Measurements from ENCODE around the gene COLQ. TPM values are rescaled to one million over a fixed set of nuclear protein-coding genes. Genes with fewer than 3 reads are reported as not detected.

Gene COLQ
- polyA plus RNA-seq, 1 donor (not counting 4 experiments of a cell fraction or from before 2014, with no cell fraction given) = 0.35 TPM

DNA sequence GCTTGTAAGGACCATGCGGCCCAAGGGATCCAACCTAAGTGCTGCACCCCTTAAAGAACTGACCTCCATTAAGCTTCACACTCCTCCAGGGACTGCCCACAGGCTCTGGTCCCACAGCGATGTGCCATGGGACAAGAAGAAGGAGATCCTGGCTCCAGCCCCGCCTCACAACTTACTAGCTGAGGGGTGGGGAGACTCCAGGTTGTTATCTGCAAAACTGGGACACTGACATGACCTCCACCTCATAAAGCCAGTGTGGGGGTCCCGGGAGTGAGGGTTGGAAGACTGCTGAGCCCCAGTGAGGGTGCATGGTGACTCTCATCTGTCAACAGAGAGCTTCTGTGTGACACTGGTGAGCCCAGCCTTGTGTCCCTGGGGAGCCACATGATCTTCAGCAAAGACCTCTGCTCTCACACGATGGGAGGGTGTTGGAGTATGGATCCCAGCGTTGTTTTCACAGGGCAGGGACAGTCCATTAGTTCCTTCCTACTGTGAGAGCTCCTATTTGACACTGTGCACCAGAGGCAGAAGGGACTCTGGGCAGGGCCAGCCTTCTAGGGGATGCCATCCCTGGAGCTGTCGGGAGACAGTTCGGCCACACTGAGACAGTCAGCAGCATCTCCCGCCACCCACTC lies 67.4 kb downstream of the COLQ start:
- Histone ChIP-seq H4K20me1 (ENCODE audit: control insufficient read depth, extremely low read depth, insufficient read depth, low read length) (no peaks in the 10 kb centered on the region), H3K9ac (ENCODE audit: control insufficient read depth, extremely low read depth, insufficient read depth, low read length) (no peak overlapping the region), H3K4me2 (ENCODE audit: control insufficient read depth, extremely low read depth, insufficient read depth, low read depth, low read length) (no peak overlapping the region), H3K79me2 (ENCODE audit: control insufficient read depth, insufficient read depth, low read length) (no peaks in the 10 kb centered on the region), H3K27me3 (ENCODE audit: control insufficient read depth, extremely low read depth, insufficient read depth, low read length) (no peaks in the 10 kb centered on the region), H3K9me1 (ENCODE audit: control insufficient read depth, extremely low read depth, insufficient read depth, low read length) (no peaks in the 10 kb centered on the region), H3K9me3 (ENCODE audit: control insufficient read depth, low read depth, low read length) (no peaks in the 10 kb centered on the region), H3K36me3 (ENCODE audit: control insufficient read depth in 2 of 2, extremely low read depth in 1 of 2, insufficient read depth in 2 of 2, low read length in 2 of 2) (no peaks in the 10 kb centered on the region), H2AFZ (ENCODE audit: control insufficient read depth, low read length) (no peak overlapping the region), H3K27ac (ENCODE audit: control insufficient read depth, insufficient read depth, low read length) (no peak overlapping the region), H3K4me1 (ENCODE audit: control insufficient read depth, extremely low read depth, insufficient read depth, low read length) (no peaks in the 10 kb centered on the region), H3K4me3 (ENCODE audit: control insufficient read depth in 2 of 3, extremely low read depth in 1 of 3, insufficient read depth in 2 of 3, low read depth in 1 of 3, low read length in 3 of 3) (no peak overlapping the region)
- dilution Hi-C loops (cut with MboI; ENCODE audit: extremely low pct_ligation_motif_present, low sequenced_read_pairs) = no loop called here
- FAIRE-seq (no peak), DNase-seq (ENCODE audit: low read depth, low spot score) (no peak)
- TF ChIP-seq, protein P1, sequence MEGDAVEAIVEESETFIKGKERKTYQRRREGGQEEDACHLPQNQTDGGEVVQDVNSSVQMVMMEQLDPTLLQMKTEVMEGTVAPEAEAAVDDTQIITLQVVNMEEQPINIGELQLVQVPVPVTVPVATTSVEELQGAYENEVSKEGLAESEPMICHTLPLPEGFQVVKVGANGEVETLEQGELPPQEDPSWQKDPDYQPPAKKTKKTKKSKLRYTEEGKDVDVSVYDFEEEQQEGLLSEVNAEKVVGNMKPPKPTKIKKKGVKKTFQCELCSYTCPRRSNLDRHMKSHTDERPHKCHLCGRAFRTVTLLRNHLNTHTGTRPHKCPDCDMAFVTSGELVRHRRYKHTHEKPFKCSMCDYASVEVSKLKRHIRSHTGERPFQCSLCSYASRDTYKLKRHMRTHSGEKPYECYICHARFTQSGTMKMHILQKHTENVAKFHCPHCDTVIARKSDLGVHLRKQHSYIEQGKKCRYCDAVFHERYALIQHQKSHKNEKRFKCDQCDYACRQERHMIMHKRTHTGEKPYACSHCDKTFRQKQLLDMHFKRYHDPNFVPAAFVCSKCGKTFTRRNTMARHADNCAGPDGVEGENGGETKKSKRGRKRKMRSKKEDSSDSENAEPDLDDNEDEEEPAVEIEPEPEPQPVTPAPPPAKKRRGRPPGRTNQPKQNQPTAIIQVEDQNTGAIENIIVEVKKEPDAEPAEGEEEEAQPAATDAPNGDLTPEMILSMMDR (optimal IDR thresholded peaks at IDR 0.05 in 1 of 3, IDR thresholded peaks at IDR 0.05 in 1 of 3, conservative IDR thresholded peaks at IDR 0.05 in 1 of 3; ENCODE audit: extremely low read depth in 1 of 3, insufficient read depth in 2 of 3, low read length in 3 of 3) = no peak
- no peak for TF ChIP-seq EZH2 (IDR thresholded peaks at IDR 0.05; ENCODE audit: low read length)

DNA sequence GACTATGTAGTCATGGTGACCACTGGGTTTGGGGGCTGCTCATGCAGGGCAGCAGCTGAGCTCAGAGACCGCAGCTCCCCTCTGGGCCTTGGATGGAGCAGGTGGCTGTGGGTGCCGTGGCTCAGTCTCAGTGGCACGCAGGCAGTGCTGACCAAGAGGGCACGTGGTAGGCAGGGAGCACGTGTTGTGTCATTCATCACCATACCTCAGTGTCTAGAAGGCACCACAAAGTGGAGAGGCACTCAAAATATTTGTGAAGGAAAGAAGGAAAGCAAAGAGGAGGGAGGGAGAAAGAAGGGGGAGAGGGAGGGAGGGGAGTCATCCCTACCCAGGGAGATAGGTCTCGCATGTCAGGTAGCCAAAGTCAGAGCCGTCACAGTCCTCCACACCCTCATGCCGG lies 68.0 kb downstream of the COLQ start:
- H3K36me3 ChIP-seq (ENCODE audit: control insufficient read depth in 2 of 2, extremely low read depth in 1 of 2, insufficient read depth in 2 of 2, low read length in 2 of 2) = no peaks in the 10 kb centered on the region
- H3K9me1 ChIP-seq (ENCODE audit: control insufficient read depth, extremely low read depth, insufficient read depth, low read length) = no peaks in the 10 kb centered on the region
- H3K4me3 ChIP-seq (ENCODE audit: control insufficient read depth in 2 of 3, extremely low read depth in 1 of 3, insufficient read depth in 2 of 3, low read depth in 1 of 3, low read length in 3 of 3) = no peak overlapping the region
- no peak overlapping the region for H3K9ac ChIP-seq (ENCODE audit: control insufficient read depth, extremely low read depth, insufficient read depth, low read length)
- H3K4me1 ChIP-seq (ENCODE audit: control insufficient read depth, extremely low read depth, insufficient read depth, low read length) = no peaks in the 10 kb centered on the region
- no peak overlapping the region for H3K4me2 ChIP-seq (ENCODE audit: control insufficient read depth, extremely low read depth, insufficient read depth, low read depth, low read length)
- no peak overlapping the region for H2AFZ ChIP-seq (ENCODE audit: control insufficient read depth, low read length)
- TF ChIP-seq, protein P1 (optimal IDR thresholded peaks at IDR 0.05 in 1 of 3, IDR thresholded peaks at IDR 0.05 in 1 of 3, conservative IDR thresholded peaks at IDR 0.05 in 1 of 3; ENCODE audit: extremely low read depth in 1 of 3, insufficient read depth in 2 of 3, low read length in 3 of 3) = no peak
- no peak for TF ChIP-seq EZH2 (IDR thresholded peaks at IDR 0.05; ENCODE audit: low read length)
- no peak for FAIRE-seq
- H3K27me3 ChIP-seq (ENCODE audit: control insufficient read depth, extremely low read depth, insufficient read depth, low read length) = no peaks in the 10 kb centered on the region
- DNase-seq (ENCODE audit: low read depth, low spot score) = no peak
- no peaks in the 10 kb centered on the region for H3K79me2 ChIP-seq (ENCODE audit: control insufficient read depth, insufficient read depth, low read length)
- no peaks in the 10 kb centered on the region for H4K20me1 ChIP-seq (ENCODE audit: control insufficient read depth, extremely low read depth, insufficient read depth, low read length)
- dilution Hi-C loops (cut with MboI; ENCODE audit: extremely low pct_ligation_motif_present, low sequenced_read_pairs) = no loop called here
- H3K9me3 ChIP-seq (ENCODE audit: control insufficient read depth, low read depth, low read length) = no peaks in the 10 kb centered on the region
- no peak overlapping the region for H3K27ac ChIP-seq (ENCODE audit: control insufficient read depth, insufficient read depth, low read length)

Data from keratinocyte (primary cell).